Nucleus accumbens (tissue), 56 donors: ENCODE data around the gene SPINK7.

Experiments used
- DNase-seq, 56 donors: peaks; one replicate each; lab custom pipeline; 2025; lab: John Stamatoyannopoulos, UW

Gene SPINK7

DNA sequence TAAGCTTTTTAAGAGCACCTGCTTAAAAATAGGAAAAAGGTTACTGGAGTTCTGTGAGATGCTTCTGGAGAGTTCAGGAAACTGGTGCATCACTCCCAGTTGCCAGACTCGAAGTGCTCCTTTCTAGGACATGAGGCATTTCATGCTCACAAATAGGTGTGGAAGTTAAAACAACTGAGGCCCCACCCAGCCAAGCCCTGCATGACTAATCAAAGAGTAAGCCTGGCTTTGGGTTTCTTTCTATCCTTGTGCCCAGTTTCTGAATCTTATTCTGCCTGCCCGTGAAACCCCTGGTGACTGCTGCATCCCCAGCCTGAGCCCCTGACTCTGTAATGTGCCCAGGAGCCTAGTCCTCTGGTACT is 30.8 kb downstream of the SPINK7 start:
- no peak for DNase-seq

- no peak for DNase-seq
These were observed 31.6 kb downstream of the SPINK7 start for GRCh38 chr5:148343603-148344487.

DNA sequence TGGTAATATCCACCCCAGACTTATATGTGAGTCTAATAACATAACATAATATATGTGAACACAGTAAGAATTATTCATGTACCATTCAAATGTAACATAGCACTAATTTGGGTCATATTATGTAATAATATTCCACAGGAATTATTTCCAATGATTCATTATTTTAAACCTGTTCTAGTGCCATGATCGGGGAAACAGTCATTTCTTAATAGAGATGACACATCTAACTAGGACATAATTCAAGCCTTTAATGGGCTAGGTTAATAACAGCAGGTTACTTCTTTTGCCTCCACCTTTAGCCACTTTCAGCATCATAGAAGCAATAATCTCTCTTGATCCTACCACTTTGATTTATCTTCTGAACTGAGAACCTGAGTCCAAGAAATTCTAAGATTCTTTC is 35.5 kb downstream of the SPINK7 start:
- no peak for DNase-seq

DNA sequence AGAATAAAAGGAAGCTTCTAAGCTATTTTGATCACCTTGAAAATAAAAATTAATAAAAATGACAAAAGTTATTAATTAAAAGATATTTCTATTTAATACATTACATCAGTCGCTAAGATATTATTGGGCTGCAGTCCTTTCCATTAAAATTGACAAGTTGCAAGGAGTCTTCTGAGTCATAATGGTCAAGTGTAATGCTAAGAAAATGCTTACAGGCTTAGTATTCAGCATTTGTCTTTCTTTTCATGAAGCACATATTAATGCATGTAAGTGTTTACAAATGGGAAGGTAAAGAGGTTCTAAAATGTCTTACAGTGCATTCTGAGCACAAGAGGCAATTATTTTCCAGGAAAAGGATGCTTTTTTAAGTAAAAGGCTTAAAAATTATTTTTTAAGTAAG is 40.5 kb downstream of the SPINK7 start:
- no peak for DNase-seq

DNA sequence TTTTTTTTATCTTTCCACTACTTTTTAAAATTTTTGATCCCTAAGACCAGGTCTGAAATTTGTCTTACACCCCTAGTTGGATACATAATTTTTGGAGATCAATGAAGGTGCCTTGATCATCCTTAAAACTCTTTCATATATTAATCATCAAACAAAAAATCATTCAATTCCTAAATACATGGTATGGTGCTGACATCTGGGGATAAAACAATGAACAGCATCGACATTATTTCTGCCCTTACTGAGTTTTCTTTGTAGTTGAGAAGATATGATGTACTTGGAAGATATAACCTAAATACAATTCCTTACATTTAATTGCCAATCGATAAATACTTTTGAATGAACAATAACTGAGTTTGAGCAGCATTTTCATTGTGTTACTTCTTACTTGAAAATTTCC is 41.4 kb downstream of the SPINK7 start:
- no peak for DNase-seq

- DNase-seq: no peak
These were observed 52.1 kb downstream of the SPINK7 start for GRCh38 chr5:148364343-148364742.
